ENCODE measurements around the gene AUTS2.

GRCh38 chr7:70035955-70036354 is 437.7 kb downstream of the AUTS2 start:
- TF ChIP-seq POLR2A (IDR thresholded peaks at IDR 0.05) = no peak
- TF ChIP-seq CTCF (IDR thresholded peaks at IDR 0.05) = no peak

Measured in thyroid gland (tissue), 4 donors.